Loucy (cell line): ENCODE measurements around the gene HIVEP1.

Source experiments
- H2AFZ ChIP-seq: fragments of 200-600 bp; sonication (generic); 2 replicates; pipeline ENCODE4 v1.6.0; 2016; ENCODE audit warnings: antibody characterized with exemption, mild to moderate bottlenecking, low read length, moderate library complexity
- H3F3A ChIP-seq: fragments of 200-600 bp; 2 replicates; pipeline ENCODE4 v1.6.0; 2016; ENCODE audit warnings: antibody characterized with exemption, low read depth, mild to moderate bottlenecking
- H3K27me3 ChIP-seq: fragments of 200-600 bp; sonication (generic); 2 replicates; pipeline ENCODE4 v1.6.1; 2014; ENCODE audit warnings: low read length, mild to moderate bottlenecking; ENCODE audit not compliant: insufficient read depth, poor library complexity, severe bottlenecking
- H3K36me3 ChIP-seq: fragments of 200-600 bp; sonication (generic); 2 replicates; pipeline ENCODE4 v1.6.1; 2016; ENCODE audit warnings: low read length; ENCODE audit not compliant: insufficient read depth
- H3K4me1 ChIP-seq: fragments of 200-600 bp; sonication (generic); 2 replicates; pipeline ENCODE4 v1.5.1; 2014; ENCODE audit warnings: low read length, mild to moderate bottlenecking; ENCODE audit not compliant: insufficient read depth, poor library complexity, severe bottlenecking
- H3K4me2 ChIP-seq: fragments of 200-600 bp; sonication (generic); 2 replicates; pipeline ENCODE4 v1.6.0; 2014; ENCODE audit warnings: antibody characterized with exemption, low read length, low read depth, mild to moderate bottlenecking; ENCODE audit not compliant: poor library complexity, severe bottlenecking
- H3K4me3 ChIP-seq: fragments of 200-600 bp; sonication (generic); 2 replicates; pipeline ENCODE4 v1.5.1; 2014; ENCODE audit warnings: low read length, mild to moderate bottlenecking, mixed read lengths; ENCODE audit not compliant: poor library complexity, severe bottlenecking
- H3K79me2 ChIP-seq: fragments of 200-600 bp; sonication (generic); 2 replicates; pipeline ENCODE4 v1.6.1; 2014; ENCODE audit warnings: low read length; ENCODE audit not compliant: insufficient read depth
- H3K9ac ChIP-seq: fragments of 200-600 bp; sonication (generic); 2 replicates; pipeline ENCODE4 v1.6.0; 2014; ENCODE audit warnings: mild to moderate bottlenecking, low read depth, low read length, moderate library complexity; ENCODE audit not compliant: poor library complexity, severe bottlenecking
- H3K9me2 ChIP-seq: fragments of 200-600 bp; sonication (generic); replicated peaks from 2 replicates; pipeline ENCODE4 v1.6.1; 2016; ENCODE audit warnings: low read depth, low read length, mixed read lengths
- H3K9me3 ChIP-seq: fragments of 200-600 bp; sonication (generic); 2 replicates; pipeline ENCODE4 v1.6.1; 2014; ENCODE audit warnings: mild to moderate bottlenecking, antibody characterized with exemption, low read length, low read depth; ENCODE audit not compliant: insufficient read depth
- H4K20me1 ChIP-seq: fragments of 200-600 bp; sonication (generic); 2 replicates; pipeline ENCODE4 v1.6.0; 2014; ENCODE audit warnings: antibody characterized with exemption, low read length, mild to moderate bottlenecking; ENCODE audit not compliant: insufficient read depth, poor library complexity, severe bottlenecking
- CTCF ChIP-seq: fragments of 200-600 bp; sonication (generic); conservative IDR thresholded peaks from 2 replicates; pipeline ENCODE4 v1.5.1; 2014; ENCODE audit warnings: mild to moderate bottlenecking, antibody characterized with exemption, low read length
- EZH2phosphoT487 ChIP-seq: fragments of 200-600 bp; IDR thresholded peaks from 2 replicates; pipeline ENCODE4 v1.6.1; 2018; ENCODE audit warnings: antibody characterized with exemption, mild to moderate bottlenecking, moderate library complexity, borderline replicate concordance

The HIVEP1 gene

GRCh38 chr6:12185081-12185673, 173.1 kb downstream of the HIVEP1 start:
- Histone ChIP-seq H3K27me3 (no peaks in the 10 kb centered on the region), H3K4me3 (no peak overlapping the region), H3K4me2 (no peak overlapping the region), H3F3A (no peaks in the 10 kb centered on the region), H3K36me3 (no peaks in the 10 kb centered on the region), H4K20me1 (no peaks in the 10 kb centered on the region), H3K9me2 (no peaks in the 10 kb centered on the region), H3K9me3 (no peaks in the 10 kb centered on the region), H3K4me1 (no peaks in the 10 kb centered on the region), H3K79me2 (no peaks in the 10 kb centered on the region), H2AFZ (no peak overlapping the region), H3K9ac (no peak overlapping the region)
- TF ChIP-seq CTCF (no peak), EZH2phosphoT487 (no peak)

DNA sequence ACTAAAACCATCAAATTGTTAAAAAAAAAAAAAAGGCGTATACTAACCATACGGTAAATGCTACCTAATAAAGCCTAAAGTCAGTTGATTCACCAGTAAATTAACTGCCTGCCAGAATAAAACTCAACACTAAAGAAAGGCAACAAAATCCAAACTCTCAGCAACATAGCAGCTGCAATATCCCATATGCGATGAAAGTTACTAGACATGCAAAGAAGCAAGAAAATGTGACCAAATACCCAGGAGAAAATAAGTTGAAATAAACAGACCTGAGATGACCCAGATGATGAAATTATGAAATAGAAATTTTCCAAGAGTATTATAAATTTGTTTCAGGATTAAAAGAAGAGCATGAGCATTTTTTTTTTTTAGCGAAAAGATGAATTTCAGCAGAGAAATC, 174.4 kb downstream of the HIVEP1 start:
- Histone ChIP-seq H3K4me1 (no peaks in the 10 kb centered on the region), H3K9me3 (no peaks in the 10 kb centered on the region), H3K4me2 (no peak overlapping the region), H3K36me3 (no peaks in the 10 kb centered on the region), H3K4me3 (no peak overlapping the region), H3K27me3 (no peaks in the 10 kb centered on the region), H3F3A (no peaks in the 10 kb centered on the region), H3K79me2 (no peaks in the 10 kb centered on the region), H2AFZ (no peak overlapping the region), H4K20me1 (no peaks in the 10 kb centered on the region), H3K9me2 (no peaks in the 10 kb centered on the region), H3K9ac (no peak overlapping the region)
- TF ChIP-seq CTCF = no peak

- H2AFZ ChIP-seq = no peak overlapping the region
- no peak overlapping the region for H3K4me3 ChIP-seq
- H3K79me2 ChIP-seq = no peaks in the 10 kb centered on the region
- no peaks in the 10 kb centered on the region for H3K9me3 ChIP-seq
- no peaks in the 10 kb centered on the region for H3K9me2 ChIP-seq
- no peak overlapping the region for H3K9ac ChIP-seq
- H3K36me3 ChIP-seq = no peaks in the 10 kb centered on the region
- H3K4me1 ChIP-seq = no peaks in the 10 kb centered on the region
- no peaks in the 10 kb centered on the region for H3K27me3 ChIP-seq
- H3F3A ChIP-seq = no peaks in the 10 kb centered on the region
- TF ChIP-seq CTCF (no peak), EZH2phosphoT487 (no peak)
- no peaks in the 10 kb centered on the region for H4K20me1 ChIP-seq
- H3K4me2 ChIP-seq = no peak overlapping the region
Measured at GRCh38 chr6:12189150-12189549, 177.0 kb downstream of the HIVEP1 start.
